HepG2 (cell line): ENCODE results near the gene NFE2. TPM values are rescaled to one million over a fixed set of nuclear protein-coding genes. Genes with fewer than 3 reads are reported as not detected.

Experiments
- ATAC-seq: fragments of 200-7000 bp; cut with Tn5 transposase; 3 replicates; pipeline ENCODE4 v1.9.1; 2020; ENCODE audit warnings: mild to moderate bottlenecking, moderate library complexity
- BruUV-seq: library from RNA; stranded (reverse); fragments of 400-500 nt; replicated peaks from 2 replicates; lab custom pipeline; 2021; lab: Mats Ljungman, UMichigan
- CTCF ChIA-PET: fragments of 300-600 bp; formaldehyde crosslinking; extraction: SDS; loops from one replicate; lab custom pipeline; 2021; ENCODE audit warnings: low total read pairs, inconsistent platforms, low intra/inter-chr PET ratio; lab: Yijun Ruan, JAX
- POLR2A ChIA-PET: fragments of 350-600 bp; sonication (Branson Sonifier 250); formaldehyde crosslinking; loops from one replicate; lab custom pipeline; 2020; ENCODE audit warnings: antibody characterized with exemption, inconsistent platforms; lab: Yijun Ruan, JAX
- DNase-seq: peaks from one replicate; pipeline ENCODE4 v3.0.0-alpha.2; 2015; ENCODE audit warnings: low spot score
- FAIRE-seq: peaks from 3 replicates; lab custom pipeline; 2011; peaks lifted over from hg19 to GRCh38; lab: Jason Lieb, UNC
- H2AFZ ChIP-seq: one replicate; pipeline ENCODE4 v1.6.1; 2011; ENCODE audit warnings: low read length, inconsistent platforms
- H3K27ac ChIP-seq: fragments of 300-600 bp; 3 replicates; pipeline ENCODE4 v1.8.0; 2011; ENCODE audit warnings: mixed run types, mild to moderate bottlenecking, mixed read lengths, low read length, inconsistent platforms; ENCODE audit not compliant: insufficient read depth; ENCODE audit errors: extremely low read length
- H3K27me3 ChIP-seq, 2 experiments: fragments of 200-600 bp in 1 of 2; 2 replicates in 1 of 2; 3 replicates in 1 of 2; pipeline versions ENCODE4 v1.6.0 to v1.8.0; 2011; ENCODE audit warnings: low read length in 2 of 2, mild to moderate bottlenecking in 2 of 2, moderate library complexity in 2 of 2, inconsistent platforms in 1 of 2; ENCODE audit not compliant: insufficient read depth in 2 of 2, control insufficient read depth in 1 of 2
- H3K36me3 ChIP-seq, 2 experiments: fragments of 200-600 bp in 1 of 2; replicated peaks in 1 of 2; 2 replicates in 1 of 2; 3 replicates in 1 of 2; pipeline versions ENCODE4 v1.5.1 to v1.8.0; 2011; ENCODE audit warnings: low read length in 2 of 2, inconsistent platforms in 1 of 2; ENCODE audit not compliant: insufficient read depth in 2 of 2, control insufficient read depth in 1 of 2
- H3K4me1 ChIP-seq: 2 replicates; pipeline ENCODE4 v1.5.1; 2012; ENCODE audit warnings: low read length, inconsistent platforms; ENCODE audit not compliant: insufficient read depth
- H3K4me2 ChIP-seq: 2 replicates; pipeline ENCODE4 v1.6.0; 2011; ENCODE audit warnings: low read depth, low read length, inconsistent platforms
- H3K4me3 ChIP-seq, 3 experiments: fragments of 200-600 bp in 1 of 3; sonication (generic), shearing (Covaris generic) in 1 of 3; replicated peaks in 1 of 3; 2 replicates each; pipeline ENCODE4 v1.5.1; 2011 to 2016; ENCODE audit warnings: low read length in 3 of 3, inconsistent platforms in 2 of 3, low read depth in 2 of 3, mild to moderate bottlenecking in 2 of 3, control low read depth in 1 of 3, mixed read lengths in 1 of 3; ENCODE audit not compliant: insufficient read depth in 1 of 3
- H3K79me2 ChIP-seq: one replicate; pipeline ENCODE4 v1.6.1; 2011; ENCODE audit warnings: low read length, inconsistent platforms; ENCODE audit not compliant: insufficient read depth
- H3K9ac ChIP-seq: 2 replicates; pipeline ENCODE4 v1.6.0; 2011; ENCODE audit warnings: mild to moderate bottlenecking, low read depth, low read length, inconsistent platforms; ENCODE audit not compliant: insufficient read depth
- H3K9me3 ChIP-seq: 2 replicates; pipeline ENCODE4 v1.5.1; 2012; ENCODE audit warnings: mild to moderate bottlenecking, low read length
- H4K20me1 ChIP-seq: 2 replicates; pipeline ENCODE4 v1.6.0; 2011; ENCODE audit warnings: inconsistent platforms, mild to moderate bottlenecking, low read length, moderate library complexity; ENCODE audit not compliant: insufficient read depth
- ARID3A ChIP-seq: IDR thresholded peaks from 2 replicates; pipeline ENCODE4 v1.6.1; 2012; ENCODE audit warnings: low read depth, low read length, improper control_type of control experiment
- BHLHE40 ChIP-seq: IDR thresholded peaks from 2 replicates; pipeline ENCODE4 v1.6.1; 2011; ENCODE audit warnings: low read length, improper control_type of control experiment
- HOXA5 ChIP-seq: sonication (generic); formaldehyde crosslinking; IDR thresholded peaks from 2 replicates; pipeline ENCODE4 v1.4.0; 2020; ENCODE audit warnings: missing genetic modification reagents
- IKZF4 ChIP-seq: sonication (generic); formaldehyde crosslinking; IDR thresholded peaks from 2 replicates; pipeline ENCODE4 v1.5.1; 2020; ENCODE audit warnings: borderline replicate concordance, mild to moderate bottlenecking, low read depth, missing genetic modification reagents; ENCODE audit errors: not compliant biosample characterization
- KAT8 ChIP-seq: IDR thresholded peaks from 2 replicates; pipeline ENCODE4 v1.6.1; 2016; ENCODE audit warnings: missing genetic modification reagents, missing compliant biosample characterization
- KDM1A ChIP-seq: IDR thresholded peaks from 2 replicates; pipeline ENCODE4 v1.6.1; 2016; ENCODE audit warnings: missing compliant biosample characterization
- NFYB ChIP-seq: sonication (generic); formaldehyde crosslinking; IDR thresholded peaks from 2 replicates; pipeline ENCODE4 v1.4.0; 2020; ENCODE audit warnings: missing genetic modification reagents
- NR3C1 ChIP-seq: sonication (generic); formaldehyde crosslinking; IDR thresholded peaks from 2 replicates; pipeline ENCODE4 v1.4.0; 2020; ENCODE audit warnings: missing genetic modification reagents
- PLSCR1 ChIP-seq: sonication (generic); formaldehyde crosslinking; IDR thresholded peaks from 2 replicates; pipeline ENCODE4 v1.5.0; 2020; ENCODE audit warnings: missing genetic modification reagents, mild to moderate bottlenecking, borderline replicate concordance
- TFDP2 ChIP-seq: sonication (generic); formaldehyde crosslinking; IDR thresholded peaks from 2 replicates; pipeline ENCODE4 v1.4.0; 2020; ENCODE audit warnings: missing genetic modification reagents
- TRIM24 ChIP-seq: sonication (generic); formaldehyde crosslinking; IDR thresholded peaks from 2 replicates; pipeline ENCODE4 v1.8.0; 2022; ENCODE audit warnings: mild to moderate bottlenecking, missing genetic modification reagents
- YEATS4 ChIP-seq: sonication (generic); formaldehyde crosslinking; IDR thresholded peaks from 2 replicates; pipeline ENCODE4 v1.4.0; 2020; ENCODE audit warnings: missing genetic modification reagents, borderline replicate concordance
- ZBTB25 ChIP-seq: IDR thresholded peaks from 2 replicates; pipeline ENCODE4 v1.6.1; 2018; ENCODE audit warnings: missing genetic modification reagents
- ZBTB46 ChIP-seq: sonication (generic); formaldehyde crosslinking; IDR thresholded peaks from 2 replicates; pipeline ENCODE4 v1.4.0; 2020; ENCODE audit warnings: mild to moderate bottlenecking, missing genetic modification reagents, borderline replicate concordance
- ZFP62 ChIP-seq: sonication (generic); formaldehyde crosslinking; IDR thresholded peaks from 2 replicates; pipeline ENCODE4 v1.4.0; 2020; ENCODE audit warnings: missing genetic modification reagents
- ZNF335 ChIP-seq: sonication (generic); formaldehyde crosslinking; IDR thresholded peaks from 2 replicates; pipeline ENCODE4 v1.4.0; 2020; ENCODE audit warnings: missing genetic modification reagents
- ZNF431 ChIP-seq: sonication (generic); formaldehyde crosslinking; IDR thresholded peaks from 2 replicates; pipeline ENCODE4 v1.9.0; 2022; ENCODE audit warnings: missing genetic modification reagents, low read depth, mild to moderate bottlenecking, borderline replicate concordance
- ZNF737 ChIP-seq: sonication (generic); formaldehyde crosslinking; IDR thresholded peaks from 2 replicates; pipeline ENCODE4 v1.5.0; 2020; ENCODE audit warnings: missing genetic modification reagents, mild to moderate bottlenecking, borderline replicate concordance
- WGBS: methylation state at CpG from one replicate; pipeline ENCODE4 v1.1.6; 2017; ENCODE audit warnings: low lambda C conversion rate; 5-methylcytosine and 5-hydroxymethylcytosine counted together
- in situ Hi-C: cut with HindIII; loops from 2 replicates; pipeline ENCODE4 v1.10.0; 2017; ENCODE audit warnings: low pct_unique_long_range_greater_than_20kb; ENCODE audit not compliant: extremely low pct_ligation_motif_present
- intact Hi-C: fragments of 100-400 bp; cut with micrococcal nuclease; formaldehyde crosslinking; loops from one replicate; pipeline ENCODE4 v1.10.0; 2022; ENCODE audit not compliant: unreplicated experiment
- polyA plus RNA-seq, 8 experiments: library from polyadenylated mRNA; depleted of rRNA in 3 of 8; stranded (reverse) in 7 of 8; unstranded in 1 of 8; fragments of >200 nt; fragmentation: Illumina TruSeq in 4 of 8; extraction: Trizol in 4 of 8; gene quantifications; 2 replicates each; pipeline versions ENCODE4 v1.2.1 to v1.2.3, GENCODE V29; 2011 to 2016; ENCODE audit warnings: low read depth in 4 of 8, missing spikeins in 1 of 8, mixed read lengths in 1 of 8; ENCODE audit not compliant: insufficient read depth in 1 of 8
- total RNA-seq, 5 experiments: library from RNA; depleted of rRNA; stranded (reverse); fragments of >200 nt; fragmentation: Illumina TruSeq; extraction: Trizol; gene quantifications; 2 replicates each; pipeline ENCODE4 v1.2.3, GENCODE V29; 2016; ENCODE audit warnings: low read depth in 1 of 5

NFE2 gene
- total and polyA plus RNA-seq, 2 of the 13 experiments (the other 11 are each of a cell fraction or from before 2014, with no cell fraction given), result 4.5 to 7.8 TPM

- TF ChIP-seq ARID3A (no peak), ZNF335 (CRISPR knock-in tag) (no peak), IKZF4 (CRISPR knock-in tag) (no peak), ZNF737 (CRISPR knock-in tag) (no peak), PLSCR1 (CRISPR knock-in tag) (no peak), ZBTB25 (CRISPR knock-in tag) (no peak)
Measured at GRCh38 chr12:54273981-54274380, 26.8 kb downstream of the NFE2 start (continued).

GRCh38 chr12:54272214-54272613, 28.6 kb downstream of the NFE2 start:
- no TSS peak for BruUV-seq
- in situ Hi-C loops (no loop called here), intact Hi-C loops (no loop called here)
- Histone ChIP-seq H4K20me1 (no peaks in the 10 kb centered on the region), H3K27ac (no peak overlapping the region), H3K4me2 (no peak overlapping the region), H3K4me1 (peaks cover 31% of the 10 kb centered on the region), H3K79me2 (peaks cover 16% of the 10 kb centered on the region), H3K4me3 (no peak overlapping the region), H3K9me3 (no peaks in the 10 kb centered on the region), H3K36me3 (0 out of 5 replicates have a peak, but pooled peaks cover 0 to 11% of the 10 kb centered on the region in 2 experiments), H3K27me3 (no peaks in the 10 kb centered on the region), H3K9ac (no peak overlapping the region), H2AFZ (no peak overlapping the region)
- no peak for ATAC-seq
- 97% methylated on average over 1 of the region's 1 CpG for WGBS
- FAIRE-seq, result no peak
- ChIA-PET CTCF (no interaction called here), POLR2A (interaction anchor here (0.8 to 1.0 kb wide), 2 partner anchors 8 to 53 kb away, joined by 3 read pairs; partner anchors contain the start of genes CBX5, COPZ1 and HNRNPA1)
- no peak for DNase-seq
- TF ChIP-seq YEATS4 (CRISPR knock-in tag), result no peak
- no peak for TF ChIP-seq BHLHE40
- TF ChIP-seq ZNF431, result no peak
- no peak for TF ChIP-seq NFYB (CRISPR knock-in tag)
- TF ChIP-seq TRIM24 (CRISPR knock-in tag), result no peak
- no peak for TF ChIP-seq TFDP2 (CRISPR knock-in tag)
- TF ChIP-seq HOXA5 (CRISPR knock-in tag), result no peak
- no peak for TF ChIP-seq KAT8
- no peak for TF ChIP-seq KDM1A (CRISPR knock-in tag)
- no peak for TF ChIP-seq ZFP62
- no peak for TF ChIP-seq ZBTB46 (CRISPR knock-in tag)
- TF ChIP-seq NR3C1 (CRISPR knock-in tag), result no peak
